A549 (cell line): ENCODE measurements around the gene RASSF8. TPM values are rescaled to one million over a fixed set of nuclear protein-coding genes. Genes with fewer than 3 reads are reported as not detected.

Experiments used
- ATAC-seq, 2 experiments: fragments of 200-7000 bp in 1 of 2; fragments of >200 bp in 1 of 2; cut with Nextera tagmentation in 1 of 2; cut with Tn5 transposase in 1 of 2; 3 replicates each; pipeline versions ENCODE4 v1.8.0 to v1.9.1; 2018 to 2020; ENCODE audit warnings: mild to moderate bottlenecking in 1 of 2, moderate library complexity in 1 of 2
- CTCF ChIA-PET: fragments of 300-600 bp; sonication (Branson Sonifier 250); formaldehyde crosslinking; extraction: SDS; loops from one replicate; lab custom pipeline; 2021; ENCODE audit warnings: antibody characterized with exemption, inconsistent platforms; lab: Yijun Ruan, JAX
- POLR2A ChIA-PET: fragments of 350-600 bp; formaldehyde crosslinking; extraction: SDS; loops from one replicate; lab custom pipeline; 2021; ENCODE audit warnings: antibody characterized with exemption, inconsistent platforms; lab: Yijun Ruan, JAX
- DNase-seq, 2 experiments: peaks; one replicate each; pipeline versions ENCODE4 v3.0.0 to v3.0.0-alpha.2; 2011 to 2016; ENCODE audit warnings: low read depth in 1 of 2, low spot score in 1 of 2
- FAIRE-seq: peaks from 2 replicates; lab custom pipeline; 2011; peaks lifted over from hg19 to GRCh38; lab: Jason Lieb, UNC
- H3K27ac ChIP-seq, 2 experiments: fragments of >200 bp; sonication (Bioruptor Twin); formaldehyde crosslinking; 3 replicates each; pipeline ENCODE4 v1.5.1; 2016 to 2017
- H3K4me1 ChIP-seq: fragments of >200 bp; sonication (Bioruptor Twin); formaldehyde crosslinking; 3 replicates; pipeline ENCODE4 v1.6.1; 2016
- H3K4me2 ChIP-seq: fragments of >200 bp; sonication (Bioruptor Twin); formaldehyde crosslinking; 3 replicates; pipeline ENCODE4 v1.6.1; 2016
- H3K4me3 ChIP-seq: fragments of >200 bp; sonication (Bioruptor Twin); formaldehyde crosslinking; 3 replicates; pipeline ENCODE4 v1.5.1; 2016
- H3K9me3 ChIP-seq: fragments of >200 bp; sonication (Bioruptor Twin); formaldehyde crosslinking; 3 replicates; pipeline ENCODE4 v1.6.1; 2016
- BCL3 ChIP-seq: fragments of >200 bp; sonication (Bioruptor Twin); formaldehyde crosslinking; IDR thresholded peaks from 3 replicates; pipeline ENCODE4 v1.6.1; 2016
- CBX8 ChIP-seq: fragments of 200-600 bp; sonication (generic); IDR thresholded peaks from 2 replicates; pipeline ENCODE4 v1.6.1; 2016
- CEBPB ChIP-seq, 2 experiments: fragments of >200 bp in 1 of 2; sonication (Bioruptor Twin) in 1 of 2; formaldehyde crosslinking in 1 of 2; IDR thresholded peaks; 2 replicates each; pipeline ENCODE4 v1.6.1; 2012 to 2016
- CHD2 ChIP-seq: fragments of 150-350 bp; IDR thresholded peaks from 2 replicates; pipeline ENCODE4 v1.6.1; 2014; ENCODE audit warnings: low read length; ENCODE audit not compliant: partially characterized antibody
- E2F6 ChIP-seq: IDR thresholded peaks from 2 replicates; pipeline ENCODE4 v1.6.1; 2012; ENCODE audit warnings: low read depth, borderline replicate concordance
- EHMT2 ChIP-seq: fragments of 200-600 bp; sonication (generic); IDR thresholded peaks from 2 replicates; pipeline ENCODE4 v1.6.1; 2016; ENCODE audit warnings: antibody characterized with exemption, low read depth, mild to moderate bottlenecking, moderate library complexity
- EP300 ChIP-seq, 2 experiments: fragments of >200 bp; sonication (Bioruptor Twin); formaldehyde crosslinking; IDR thresholded peaks; 2 replicates in 1 of 2; 3 replicates in 1 of 2; pipeline ENCODE4 v1.6.1; 2016 to 2017
- ESRRA ChIP-seq: fragments of 150-350 bp; IDR thresholded peaks from 2 replicates; pipeline ENCODE4 v1.6.1; 2014; ENCODE audit warnings: mild to moderate bottlenecking, low read length, borderline replicate concordance
- FOXS1 ChIP-seq: fragments of 250-450 bp; sonication (Bioruptor Pico); IDR thresholded peaks from 2 replicates; pipeline ENCODE4 v1.5.0; 2020; ENCODE audit warnings: mild to moderate bottlenecking, moderate library complexity
- GATA3 ChIP-seq: IDR thresholded peaks from 2 replicates; pipeline ENCODE4 v1.6.1; 2012; ENCODE audit warnings: borderline replicate concordance
- HDAC2 ChIP-seq: fragments of 200-600 bp; sonication (generic); IDR thresholded peaks from 2 replicates; pipeline ENCODE4 v1.6.1; 2016
- HOXA7 ChIP-seq: fragments of 250-450 bp; sonication (Bioruptor Pico); IDR thresholded peaks from 2 replicates; pipeline ENCODE4 v1.5.0; 2020; ENCODE audit warnings: mild to moderate bottlenecking, moderate library complexity
- JUNB ChIP-seq: fragments of >200 bp; sonication (Bioruptor Twin); formaldehyde crosslinking; IDR thresholded peaks from 2 replicates; pipeline ENCODE4 v1.6.1; 2016
- KDM1A ChIP-seq: fragments of 200-600 bp; sonication (generic); IDR thresholded peaks from 2 replicates; pipeline ENCODE4 v1.6.1; 2016; ENCODE audit warnings: low read depth, mild to moderate bottlenecking
- MAFK ChIP-seq: fragments of 450-650 bp; IDR thresholded peaks from 2 replicates; pipeline ENCODE4 v1.6.1; 2014; ENCODE audit not compliant: partially characterized antibody
- NPAS2 ChIP-seq: fragments of 250-450 bp; sonication (Bioruptor Pico); IDR thresholded peaks from 2 replicates; pipeline ENCODE4 v1.8.0; 2022; ENCODE audit warnings: mild to moderate bottlenecking, moderate library complexity, borderline replicate concordance
- PHF8 ChIP-seq: fragments of 200-600 bp; sonication (generic); IDR thresholded peaks from 2 replicates; pipeline ENCODE4 v1.6.1; 2016; ENCODE audit warnings: low read depth, mild to moderate bottlenecking, antibody characterized with exemption, moderate library complexity, borderline replicate concordance
- POLR2A ChIP-seq: IDR thresholded peaks from 2 replicates; pipeline ENCODE4 v1.6.1; 2012; ENCODE audit warnings: mild to moderate bottlenecking, low read length
- RCOR1 ChIP-seq: fragments of 150-350 bp; IDR thresholded peaks from 2 replicates; pipeline ENCODE4 v1.6.1; 2014; ENCODE audit warnings: antibody characterized with exemption, low read length, low read depth
- REST ChIP-seq: fragments of 200-600 bp; sonication (generic); IDR thresholded peaks from 2 replicates; pipeline ENCODE4 v1.6.1; 2016; ENCODE audit warnings: antibody characterized with exemption, mild to moderate bottlenecking, moderate library complexity
- SMC3 ChIP-seq: fragments of >200 bp; sonication (Bioruptor Twin); formaldehyde crosslinking; IDR thresholded peaks from 3 replicates; pipeline ENCODE4 v1.6.1; 2018; ENCODE audit warnings: inconsistent platforms
- SREBF2 ChIP-seq: fragments of 450-650 bp; IDR thresholded peaks from 2 replicates; pipeline ENCODE4 v1.6.1; 2014; ENCODE audit warnings: mild to moderate bottlenecking, moderate library complexity
- TFCP2L1 ChIP-seq: fragments of 250-450 bp; sonication (Bioruptor Pico); IDR thresholded peaks from 2 replicates; pipeline ENCODE4 v1.5.0; 2021; ENCODE audit warnings: mild to moderate bottlenecking
- TP53 ChIP-seq: fragments of 250-450 bp; sonication (Bioruptor Pico); IDR thresholded peaks from 2 replicates; pipeline ENCODE4 v1.5.0; 2021; ENCODE audit warnings: mild to moderate bottlenecking, moderate library complexity
- ZNF302 ChIP-seq: fragments of 250-450 bp; sonication (Bioruptor Pico); IDR thresholded peaks from 2 replicates; pipeline ENCODE4 v1.9.0; 2021; ENCODE audit warnings: inconsistent platforms, mild to moderate bottlenecking, moderate library complexity
- WGBS: methylation state at CpG from one replicate; pipeline ENCODE4 v1.1.6; 2017; ENCODE audit errors: missing lambda C conversion rate; 5-methylcytosine and 5-hydroxymethylcytosine counted together
- polyA plus RNA-seq, 4 experiments: library from polyadenylated mRNA; depleted of rRNA in 3 of 4; stranded (reverse); fragments of >200 nt; fragmentation: RNase III in 1 of 4; extraction: RNeasy Plus Mini Kit Qiagen cat#74134 plus additional on column Dnase treatment in 1 of 4; gene quantifications; 2 replicates in 3 of 4; 3 replicates in 1 of 4; pipeline ENCODE4 v1.2.3, GENCODE V29; 2011 to 2017

Gene RASSF8
- polyA plus RNA-seq, 2 of the 4 experiments (the other 2 are of a cell fraction): 5.7 to 8.7 TPM

GRCh38 chr12:26088998-26089397, 130.5 kb downstream of the RASSF8 start:
- Histone ChIP-seq H3K9me3 (no peaks in the 10 kb centered on the region), H3K4me1 (0 out of 3 replicates have a peak, but pooled peaks cover 3% of the 10 kb centered on the region), H3K4me3 (no peak overlapping the region), H3K27ac (no peak overlapping the region), H3K4me2 (no peak overlapping the region)
- POLR2A ChIA-PET: no interaction called here
- TF ChIP-seq E2F6 (no peak), PHF8 (no peak), ZNF302 (CRISPR knock-in tag) (no peak), CHD2 (no peak), NPAS2 (no peak), KDM1A (no peak), BCL3 (no peak), TP53 (CRISPR knock-in tag) (no peak), ESRRA (no peak), EP300 (IDR thresholded peaks at IDR 0.05) (no peak), MAFK (no peak), SREBF2 (no peak), HDAC2 (no peak), RCOR1 (no peak), POLR2A (no peak)
- WGBS: 36% methylated on average over 2 of the region's 2 CpGs
- ATAC-seq (no peak; a peak in 1 of 6 replicates), DNase-seq (no peak), FAIRE-seq (no peak)
- CTCF ChIA-PET: interaction anchor here (1.0 to 2.2 kb wide), 3 partner anchors 32 to 613 kb away, joined by 3 to 8 read pairs (median 3); no protein-coding TSS in a partner anchor

GRCh38 chr12:26090836-26091510, 132.5 kb downstream of the RASSF8 start:
- Histone ChIP-seq H3K4me2 (no peak overlapping the region), H3K4me1 (0 out of 3 replicates have a peak, but pooled peaks cover 3% of the 10 kb centered on the region), H3K27ac (no peak overlapping the region), H3K9me3 (no peaks in the 10 kb centered on the region), H3K4me3 (no peak overlapping the region)
- ATAC-seq: peak in 1 of 2 experiments; percentile 36; a peak in 3 of 6 replicates
- WGBS: 71% methylated on average over 11 of the region's 11 CpGs
- POLR2A ChIA-PET: no interaction called here
- DNase-seq: no peak
- FAIRE-seq: no peak
- TF ChIP-seq HOXA7 (CRISPR knock-in tag) (no peak), PHF8 (no peak), JUNB (no peak), ZNF302 (CRISPR knock-in tag) (no peak), FOXS1 (no peak), CEBPB (IDR thresholded peaks at IDR 0.05) (no peak), EHMT2 (no peak), GATA3 (no peak), CBX8 (no peak), REST (no peak), RCOR1 (no peak), TFCP2L1 (CRISPR knock-in tag) (no peak), ESRRA (no peak), SMC3 (no peak)
- CTCF ChIA-PET: interaction anchor here (0.9 to 1.6 kb wide), 2 partner anchors 10 to 611 kb away, joined by 3 to 4 read pairs; no protein-coding TSS in a partner anchor
